HG02840 (cell line): ENCODE results near the gene PPP1R12B.
"Not testable (repeated sequence)": the region's sequence is repeated elsewhere in the genome, so short reads cannot be mapped to it uniquely, and the experiment has no call there.

Experiments used
- ATAC-seq: cut with Tn5 transposase; IDR thresholded peaks from one replicate; pipeline ENCODE4 v1.9.1; 2021; ENCODE audit warnings: mild to moderate bottlenecking, moderate library complexity, moderate number of reproducible peaks; ENCODE audit not compliant: unreplicated experiment, low FRiP score

The PPP1R12B gene

GRCh38 chr1:202473266-202474045 is 125.0 kb downstream of the PPP1R12B start:
- not testable (repeated sequence) for ATAC-seq

- ATAC-seq: not testable (repeated sequence)
These were observed 131.2 kb downstream of the PPP1R12B start for GRCh38 chr1:202479661-202480060.

GRCh38 chr1:202480640-202481039 is 132.1 kb downstream of the PPP1R12B start:
- ATAC-seq: not testable (repeated sequence)

GRCh38 chr1:202483362-202483761 is 134.9 kb downstream of the PPP1R12B start:
- not testable (repeated sequence) for ATAC-seq

- not testable (repeated sequence) for ATAC-seq
These were observed 135.5 kb downstream of the PPP1R12B start for GRCh38 chr1:202484032-202484431.

GRCh38 chr1:202484820-202485219 is 136.3 kb downstream of the PPP1R12B start:
- not testable (repeated sequence) for ATAC-seq

GRCh38 chr1:202488178-202488649 is 139.7 kb downstream of the PPP1R12B start:
- ATAC-seq: peak; percentile 67

- ATAC-seq: not testable (repeated sequence)
These were observed 140.6 kb downstream of the PPP1R12B start for GRCh38 chr1:202489101-202489500.

- not testable (repeated sequence) for ATAC-seq
These were observed 144.6 kb downstream of the PPP1R12B start for GRCh38 chr1:202493112-202493511.

GRCh38 chr1:202498542-202498941 is 150.0 kb downstream of the PPP1R12B start:
- ATAC-seq: no peak

GRCh38 chr1:202499997-202500396 is 151.5 kb downstream of the PPP1R12B start:
- not testable (repeated sequence) for ATAC-seq

GRCh38 chr1:202501281-202501680 is 152.8 kb downstream of the PPP1R12B start:
- no peak for ATAC-seq

- no peak for ATAC-seq
These were observed 156.9 kb downstream of the PPP1R12B start for GRCh38 chr1:202505356-202505755.

GRCh38 chr1:202505880-202506575 is 157.5 kb downstream of the PPP1R12B start:
- ATAC-seq: not testable (repeated sequence)

- ATAC-seq: not testable (repeated sequence)
These were observed 160.4 kb downstream of the PPP1R12B start for GRCh38 chr1:202508863-202509262.

- ATAC-seq: not testable (repeated sequence)
These were observed 165.4 kb downstream of the PPP1R12B start for GRCh38 chr1:202513875-202514274.

- no peak for ATAC-seq
These were observed 168.0 kb downstream of the PPP1R12B start for GRCh38 chr1:202516434-202516877.

GRCh38 chr1:202517146-202517545 is 168.6 kb downstream of the PPP1R12B start:
- not testable (repeated sequence) for ATAC-seq

GRCh38 chr1:202518180-202518579 is 169.7 kb downstream of the PPP1R12B start:
- not testable (repeated sequence) for ATAC-seq

GRCh38 chr1:202518905-202519304 is 170.4 kb downstream of the PPP1R12B start:
- not testable (repeated sequence) for ATAC-seq
